Astrocyte of the spinal cord (primary cell): ENCODE results near the gene C6orf15.

Source experiments
- DNase-seq: peaks from one replicate; pipeline ENCODE4 v3.0.0; 2011; ENCODE audit warnings: low read depth, low spot score
- H3K4me3 ChIP-seq: 2 replicates; pipeline ENCODE4 v1.5.1; 2011; ENCODE audit warnings: low read depth, mild to moderate bottlenecking, low read length, moderate library complexity
- CTCF ChIP-seq: IDR thresholded peaks from 2 replicates; pipeline ENCODE4 v1.5.1; 2012; ENCODE audit warnings: low read depth, mild to moderate bottlenecking, low read length, inconsistent platforms
- in situ Hi-C: cut with HindIII; loops from 2 replicates; pipeline ENCODE4 v1.10.0; 2017; ENCODE audit warnings: low sequenced_read_pairs

The C6orf15 gene

GRCh38 chr6:31065556-31065955 lies 46.8 kb downstream of the C6orf15 start:
- TF ChIP-seq CTCF, result no peak
- in situ Hi-C loops, result no loop called here
- H3K4me3 ChIP-seq, result no peak overlapping the region
- no peak for DNase-seq

- no peak for TF ChIP-seq CTCF
- in situ Hi-C loops, result no loop called here
- no peak overlapping the region for H3K4me3 ChIP-seq
- DNase-seq, result no peak
These were observed 48.4 kb downstream of the C6orf15 start for GRCh38 chr6:31063906-31064435.
